Eye (tissue), 1 donor: ENCODE results near the gene PFKP.

Experiments
- DNase-seq: peaks from one replicate; pipeline ENCODE4 v3.0.0-alpha.2; 2015

The PFKP gene

GRCh38 chr10:3117486-3117885 is 50.1 kb downstream of the PFKP start:
- DNase-seq: no peak

GRCh38 chr10:3118641-3119091 is 51.3 kb downstream of the PFKP start:
- no peak for DNase-seq

- DNase-seq: no peak
These were observed 52.6 kb downstream of the PFKP start for GRCh38 chr10:3119796-3120459.

GRCh38 chr10:3122034-3122433 is 54.7 kb downstream of the PFKP start:
- no peak for DNase-seq

- DNase-seq: no peak
These were observed 55.3 kb downstream of the PFKP start for GRCh38 chr10:3122486-3123205.

GRCh38 chr10:3123571-3124411 is 56.4 kb downstream of the PFKP start:
- no peak for DNase-seq

- no peak for DNase-seq
These were observed 57.2 kb downstream of the PFKP start for GRCh38 chr10:3124412-3125175.

GRCh38 chr10:3125527-3126170 is 58.3 kb downstream of the PFKP start:
- no peak for DNase-seq

GRCh38 chr10:3126249-3126648 is 58.9 kb downstream of the PFKP start:
- DNase-seq: peak; percentile 29

GRCh38 chr10:3126741-3127346 is 59.5 kb downstream of the PFKP start:
- peak; percentile 86 for DNase-seq

- DNase-seq: no peak
These were observed 60.6 kb downstream of the PFKP start for GRCh38 chr10:3127921-3128320.

GRCh38 chr10:3128379-3129130 is 61.2 kb downstream of the PFKP start:
- no peak for DNase-seq

GRCh38 chr10:3129581-3130340 is 62.4 kb downstream of the PFKP start:
- DNase-seq: no peak

- DNase-seq: no peak
These were observed 63.8 kb downstream of the PFKP start for GRCh38 chr10:3131098-3131497.

- DNase-seq: no peak
These were observed 65.0 kb downstream of the PFKP start for GRCh38 chr10:3132036-3133025.

- no peak for DNase-seq
These were observed 66.6 kb downstream of the PFKP start for GRCh38 chr10:3133948-3134347.

GRCh38 chr10:3135006-3135405 is 67.7 kb downstream of the PFKP start:
- DNase-seq: no peak

GRCh38 chr10:3136336-3136735 is 69.0 kb downstream of the PFKP start:
- no peak for DNase-seq
